NCI-H1436 (cell line): ENCODE results near the gene CHCHD4.

Experiments
- DNase-seq: peaks from one replicate; lab custom pipeline; 2025; lab: John Stamatoyannopoulos, UW

CHCHD4 gene

GRCh38 chr3:14124615-14125192, at the start of gene CHCHD4, which contains the start of gene TMEM43:
Gene CHCHD4, minus strand, starts transcription at chr3:14124870. Its CDS starts 194 bp downstream, at chr3:14124676.
Gene TMEM43, plus strand, starts transcription at chr3:14125052. Its CDS starts 142 bp downstream, at chr3:14125194.
- DNase-seq, result peak; percentile 89

- no peak for DNase-seq
Measured at GRCh38 chr3:14172496-14172895, 47.8 kb upstream of the CHCHD4 start.

GRCh38 chr3:14170531-14171159, 46.0 kb upstream of the CHCHD4 start:
- DNase-seq, result no peak

GRCh38 chr3:14169871-14170270, 45.2 kb upstream of the CHCHD4 start:
- DNase-seq, result no peak

GRCh38 chr3:14169435-14169834, 44.8 kb upstream of the CHCHD4 start:
- DNase-seq, result no peak

GRCh38 chr3:14166877-14167603, 42.4 kb upstream of the CHCHD4 start:
- DNase-seq, result no peak

GRCh38 chr3:14162178-14162577, 37.5 kb upstream of the CHCHD4 start:
- DNase-seq, result no peak

GRCh38 chr3:14161282-14161681, 36.6 kb upstream of the CHCHD4 start:
- no peak for DNase-seq

GRCh38 chr3:14159426-14159825, 34.8 kb upstream of the CHCHD4 start:
- no peak for DNase-seq

- no peak for DNase-seq
Measured at GRCh38 chr3:14158370-14158769, 33.7 kb upstream of the CHCHD4 start.

GRCh38 chr3:14157951-14158350, 33.3 kb upstream of the CHCHD4 start:
- no peak for DNase-seq

GRCh38 chr3:14156843-14157561, 32.3 kb upstream of the CHCHD4 start:
- no peak for DNase-seq

GRCh38 chr3:14156201-14156600, 31.5 kb upstream of the CHCHD4 start:
- DNase-seq, result no peak

GRCh38 chr3:14154895-14155440, 30.3 kb upstream of the CHCHD4 start:
- no peak for DNase-seq

- no peak for DNase-seq
Measured at GRCh38 chr3:14154276-14154675, 29.6 kb upstream of the CHCHD4 start.

GRCh38 chr3:14153663-14154062, 29.0 kb upstream of the CHCHD4 start:
- no peak for DNase-seq

GRCh38 chr3:14152963-14153355, 28.3 kb upstream of the CHCHD4 start:
- DNase-seq, result no peak

- no peak for DNase-seq
Measured at GRCh38 chr3:14152233-14152962, 27.7 kb upstream of the CHCHD4 start.

GRCh38 chr3:14151471-14152083, 26.9 kb upstream of the CHCHD4 start:
- no peak for DNase-seq

- DNase-seq, result no peak
Measured at GRCh38 chr3:14150491-14151230, 26.0 kb upstream of the CHCHD4 start.
